ENCODE results near the gene SPR. TPM values are rescaled to one million over a fixed set of nuclear protein-coding genes. Genes with fewer than 3 reads are reported as not detected.

The SPR gene
- total RNA-seq (2014; rRNA removed), result 37.9 and 39.3 TPM in 2 replicates
- 31.6 TPM for polyA plus RNA-seq (2012)

GRCh38 chr2:72887032-72887739 is at the start of gene SPR:
Gene SPR, plus strand, starts transcription at chr2:72887408. Its CDS starts 25 bp downstream, at chr2:72887433.
- peak; percentile 63 for DNase-seq (ENCODE audit: low read depth)

GRCh38 chr2:72840066-72840465 is 47.1 kb upstream of the SPR start:
- no peak for DNase-seq (ENCODE audit: low read depth)

- no peak for DNase-seq (ENCODE audit: low read depth)
Observed at GRCh38 chr2:72841462-72842125, 45.6 kb upstream of the SPR start.

GRCh38 chr2:72843301-72843700 is 43.9 kb upstream of the SPR start:
- no peak for DNase-seq (ENCODE audit: low read depth)

- DNase-seq (ENCODE audit: low read depth), result no peak
Observed at GRCh38 chr2:72846171-72847095, 40.8 kb upstream of the SPR start.

- no peak for DNase-seq (ENCODE audit: low read depth)
Observed at GRCh38 chr2:72847534-72848315, 39.5 kb upstream of the SPR start.

- DNase-seq (ENCODE audit: low read depth), result no peak
Observed at GRCh38 chr2:72848436-72849137, 38.6 kb upstream of the SPR start.

GRCh38 chr2:72849138-72849462 is 38.1 kb upstream of the SPR start:
- no peak for DNase-seq (ENCODE audit: low read depth)

GRCh38 chr2:72851333-72851732 is 35.9 kb upstream of the SPR start:
- no peak for DNase-seq (ENCODE audit: low read depth)

- DNase-seq (ENCODE audit: low read depth), result peak; percentile 36
Observed at GRCh38 chr2:72859831-72860262, 27.4 kb upstream of the SPR start.

- DNase-seq (ENCODE audit: low read depth), result peak; percentile 78
Observed at GRCh38 chr2:72862239-72862988, 24.8 kb upstream of the SPR start.

- no peak for DNase-seq (ENCODE audit: low read depth)
Observed at GRCh38 chr2:72863046-72863445, 24.2 kb upstream of the SPR start.

- peak; percentile 80 for DNase-seq (ENCODE audit: low read depth)
Observed at GRCh38 chr2:72864500-72864899, 22.7 kb upstream of the SPR start.

- DNase-seq (ENCODE audit: low read depth), result no peak
Observed at GRCh38 chr2:72871060-72871459, 16.1 kb upstream of the SPR start.

- DNase-seq (ENCODE audit: low read depth), result no peak
Observed at GRCh38 chr2:72871880-72872279, 15.3 kb upstream of the SPR start.

GRCh38 chr2:72883356-72883962 is 3.7 kb upstream of the SPR start:
- peak; percentile 41 for DNase-seq (ENCODE audit: low read depth)

GRCh38 chr2:72886505-72887031 is 640 bp upstream of the SPR start:
- DNase-seq (ENCODE audit: low read depth), result no peak

GRCh38 chr2:72887740-72888437 is 681 bp downstream of the SPR start:
- peak; percentile 84 for DNase-seq (ENCODE audit: low read depth)
